GM23338 (cell line): ENCODE results near the gene CTBP2. TPM values are rescaled to one million over a fixed set of nuclear protein-coding genes. Genes with fewer than 3 reads are reported as not detected.

ENCODE experiments used
- ATAC-seq: fragments of 200-7000 bp; cut with Tn5 transposase; 3 replicates; pipeline ENCODE4 v1.9.1; 2020
- DNase-seq: peaks from one replicate; pipeline ENCODE4 v3.0.0-alpha.2; 2015; ENCODE audit warnings: low spot score
- H2AFZ ChIP-seq: fragments of 200-600 bp; sonication (generic); 2 replicates; pipeline ENCODE4 v1.8.0; 2016; ENCODE audit warnings: antibody characterized with exemption, mild to moderate bottlenecking, moderate library complexity
- H3F3A ChIP-seq: fragments of 200-600 bp; sonication (generic); replicated peaks from 2 replicates; pipeline ENCODE4 v1.8.0; 2017; ENCODE audit warnings: antibody characterized with exemption, mixed run types, low read depth
- H3K27ac ChIP-seq: fragments of 200-600 bp; sonication (generic); 2 replicates; pipeline ENCODE4 v1.6.1; 2016; ENCODE audit warnings: low read depth
- H3K27me3 ChIP-seq: fragments of 200-600 bp; sonication (generic); 2 replicates; pipeline ENCODE4 v1.8.0; 2016; ENCODE audit warnings: mild to moderate bottlenecking, mixed run types, moderate library complexity; ENCODE audit not compliant: insufficient read depth
- H3K36me3 ChIP-seq: fragments of 200-600 bp; sonication (generic); 2 replicates; pipeline ENCODE4 v1.8.0; 2016; ENCODE audit warnings: mild to moderate bottlenecking; ENCODE audit not compliant: insufficient read depth
- H3K4me1 ChIP-seq: fragments of 200-600 bp; sonication (generic); 2 replicates; pipeline ENCODE4 v1.8.0; 2016; ENCODE audit warnings: mild to moderate bottlenecking, moderate library complexity; ENCODE audit not compliant: insufficient read depth
- H3K4me2 ChIP-seq: fragments of 200-600 bp; sonication (generic); 2 replicates; pipeline ENCODE4 v1.7.1; 2017; ENCODE audit warnings: mixed run types
- H3K4me3 ChIP-seq: fragments of 200-600 bp; sonication (generic); 2 replicates; pipeline ENCODE4 v1.6.1; 2016; ENCODE audit warnings: mixed run types
- H3K79me2 ChIP-seq: fragments of 200-600 bp; sonication (generic); replicated peaks from 2 replicates; pipeline ENCODE4 v1.8.0; 2017; ENCODE audit warnings: mild to moderate bottlenecking; ENCODE audit not compliant: insufficient read depth
- H3K9me2 ChIP-seq: fragments of 200-600 bp; sonication (generic); 2 replicates; pipeline ENCODE4 v1.8.0; 2017; ENCODE audit not compliant: insufficient read depth
- H4K20me1 ChIP-seq: fragments of 200-600 bp; sonication (generic); replicated peaks from 2 replicates; pipeline ENCODE4 v1.8.0; 2017; ENCODE audit warnings: mild to moderate bottlenecking; ENCODE audit not compliant: insufficient read depth
- H3K27ac Mint-ChIP-seq: 2 replicates; pipeline ENCODE4 v1.8.0; 2020; ENCODE audit warnings: inconsistent platforms, mild to moderate bottlenecking, moderate library complexity, mixed read lengths
- H3K27me3 Mint-ChIP-seq: 3 replicates; pipeline ENCODE4 v1.8.0; 2022; ENCODE audit warnings: low read depth, mild to moderate bottlenecking, moderate library complexity, mixed read lengths, inconsistent platforms; ENCODE audit not compliant: insufficient read depth, poor library complexity
- H3K36me3 Mint-ChIP-seq: 3 replicates; pipeline ENCODE4 v1.8.0; 2021; ENCODE audit warnings: low read depth, mild to moderate bottlenecking, inconsistent platforms, moderate library complexity, mixed read lengths
- H3K4me1 Mint-ChIP-seq: 3 replicates; pipeline ENCODE4 v1.8.0; 2020; ENCODE audit warnings: mild to moderate bottlenecking, inconsistent platforms, mixed read lengths
- H3K4me3 Mint-ChIP-seq: 3 replicates; pipeline ENCODE4 v1.8.0; 2021; ENCODE audit warnings: moderate library complexity, mild to moderate bottlenecking, inconsistent platforms, mixed read lengths
- H3K9me3 Mint-ChIP-seq: 3 replicates; pipeline ENCODE4 v1.8.0; 2020; ENCODE audit warnings: moderate library complexity, mild to moderate bottlenecking, inconsistent platforms, mixed read lengths
- EZH2 ChIP-seq: fragments of 200-600 bp; sonication (generic); IDR thresholded peaks from one replicate; pipeline ENCODE4 v1.8.0; 2017; ENCODE audit warnings: antibody characterized with exemption, mild to moderate bottlenecking, low read depth; ENCODE audit not compliant: unreplicated experiment
- EZH2phosphoT487 ChIP-seq: fragments of 200-600 bp; sonication (generic); IDR thresholded peaks from one replicate; pipeline ENCODE4 v1.8.1; 2018; ENCODE audit warnings: antibody characterized with exemption; ENCODE audit not compliant: unreplicated experiment
- JUNB ChIP-seq: IDR thresholded peaks from one replicate; pipeline ENCODE4 v1.6.1; 2016; ENCODE audit warnings: antibody characterized with exemption; ENCODE audit not compliant: unreplicated experiment
- NANOG ChIP-seq: IDR thresholded peaks from 2 replicates; pipeline ENCODE4 v1.6.1; 2016; ENCODE audit warnings: antibody characterized with exemption, borderline replicate concordance
- POLR2AphosphoS5 ChIP-seq: IDR thresholded peaks from 2 replicates; pipeline ENCODE4 v1.6.1; 2016; ENCODE audit warnings: antibody characterized with exemption, low read depth
- STAT1 ChIP-seq: IDR thresholded peaks from one replicate; pipeline ENCODE4 v1.6.1; 2016; ENCODE audit warnings: antibody characterized with exemption; ENCODE audit not compliant: unreplicated experiment
- ZNF114 ChIP-seq: fragments of 250-450 bp; sonication (Bioruptor Pico); IDR thresholded peaks from 2 replicates; pipeline ENCODE4 v1.5.0; 2020; ENCODE audit warnings: mild to moderate bottlenecking, moderate library complexity
- ZNF331 ChIP-seq: fragments of 250-450 bp; sonication (Bioruptor Pico); IDR thresholded peaks from 2 replicates; pipeline ENCODE4 v1.5.0; 2020; ENCODE audit warnings: low read depth, mild to moderate bottlenecking, moderate library complexity
- polyA plus RNA-seq: library from polyadenylated mRNA; unstranded; fragments of >200 nt; fragmentation: Nextera tagmentation; extraction: Ambion mirVana; gene quantifications from 2 replicates; pipeline ENCODE4 v1.2.1, GENCODE V29; 2016
- total RNA-seq: library from RNA; depleted of rRNA; stranded (reverse); fragments of >200 nt; shearing (Covaris generic); gene quantifications from 2 replicates; pipeline ENCODE4 v1.2.3, GENCODE V29; 2014
- TF ChIP-seq, protein P1 (sequence below): IDR thresholded peaks from 2 replicates; pipeline ENCODE4 v1.6.1; 2016; ENCODE audit warnings: antibody characterized with exemption
- TF ChIP-seq, protein P2 (sequence below), 2 experiments: fragments of 200-600 bp in 1 of 2; sonication (generic) in 1 of 2; conservative IDR thresholded peaks; 2 replicates each; pipeline versions ENCODE4 v1.5.1 to v1.6.1; 2016 to 2017; ENCODE audit warnings: antibody characterized with exemption in 2 of 2, low read depth in 2 of 2, mild to moderate bottlenecking in 2 of 2, moderate library complexity in 1 of 2

The CTBP2 gene
- total and polyA plus RNA-seq, 2 experiments from 2014 or later = 133 to 265 TPM

GRCh38 chr10:125025341-125025740, 135.0 kb downstream of the CTBP2 start:
- DNase-seq (no peak), ATAC-seq (no peak)
- H3K27ac Mint-ChIP-seq = peak overlapping the region; percentile 90
- Histone ChIP-seq H3F3A (no peaks in the 10 kb centered on the region), H2AFZ (no peak overlapping the region), H4K20me1 (peaks cover 51% of the 10 kb centered on the region), H3K4me2 (no peak overlapping the region), H3K4me1 (peaks cover 39% of the 10 kb centered on the region), H3K27me3 (no peaks in the 10 kb centered on the region), H3K9me2 (no peaks in the 10 kb centered on the region), H3K36me3 (no peaks in the 10 kb centered on the region; the same call in none of the 2 replicates), H3K4me3 (no peak overlapping the region), H3K79me2 (peaks cover 100% of the 10 kb centered on the region), H3K27ac (no peak overlapping the region)
- peaks cover 15% of the 10 kb centered on the region for H3K27me3 Mint-ChIP-seq
- no peak for TF ChIP-seq EZH2phosphoT487
- TF ChIP-seq JUNB = no peak
- TF ChIP-seq, protein P1, sequence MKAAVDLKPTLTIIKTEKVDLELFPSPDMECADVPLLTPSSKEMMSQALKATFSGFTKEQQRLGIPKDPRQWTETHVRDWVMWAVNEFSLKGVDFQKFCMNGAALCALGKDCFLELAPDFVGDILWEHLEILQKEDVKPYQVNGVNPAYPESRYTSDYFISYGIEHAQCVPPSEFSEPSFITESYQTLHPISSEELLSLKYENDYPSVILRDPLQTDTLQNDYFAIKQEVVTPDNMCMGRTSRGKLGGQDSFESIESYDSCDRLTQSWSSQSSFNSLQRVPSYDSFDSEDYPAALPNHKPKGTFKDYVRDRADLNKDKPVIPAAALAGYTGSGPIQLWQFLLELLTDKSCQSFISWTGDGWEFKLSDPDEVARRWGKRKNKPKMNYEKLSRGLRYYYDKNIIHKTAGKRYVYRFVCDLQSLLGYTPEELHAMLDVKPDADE = no peak
- TF ChIP-seq, protein P2, sequence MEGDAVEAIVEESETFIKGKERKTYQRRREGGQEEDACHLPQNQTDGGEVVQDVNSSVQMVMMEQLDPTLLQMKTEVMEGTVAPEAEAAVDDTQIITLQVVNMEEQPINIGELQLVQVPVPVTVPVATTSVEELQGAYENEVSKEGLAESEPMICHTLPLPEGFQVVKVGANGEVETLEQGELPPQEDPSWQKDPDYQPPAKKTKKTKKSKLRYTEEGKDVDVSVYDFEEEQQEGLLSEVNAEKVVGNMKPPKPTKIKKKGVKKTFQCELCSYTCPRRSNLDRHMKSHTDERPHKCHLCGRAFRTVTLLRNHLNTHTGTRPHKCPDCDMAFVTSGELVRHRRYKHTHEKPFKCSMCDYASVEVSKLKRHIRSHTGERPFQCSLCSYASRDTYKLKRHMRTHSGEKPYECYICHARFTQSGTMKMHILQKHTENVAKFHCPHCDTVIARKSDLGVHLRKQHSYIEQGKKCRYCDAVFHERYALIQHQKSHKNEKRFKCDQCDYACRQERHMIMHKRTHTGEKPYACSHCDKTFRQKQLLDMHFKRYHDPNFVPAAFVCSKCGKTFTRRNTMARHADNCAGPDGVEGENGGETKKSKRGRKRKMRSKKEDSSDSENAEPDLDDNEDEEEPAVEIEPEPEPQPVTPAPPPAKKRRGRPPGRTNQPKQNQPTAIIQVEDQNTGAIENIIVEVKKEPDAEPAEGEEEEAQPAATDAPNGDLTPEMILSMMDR (conservative IDR thresholded peaks at IDR 0.05; ENCODE audit: low read depth in 2 of 2) = no peak
- no peak for TF ChIP-seq STAT1
- H3K36me3 Mint-ChIP-seq = peaks cover 74% of the 10 kb centered on the region
- peaks cover 12% of the 10 kb centered on the region for H3K9me3 Mint-ChIP-seq
- peaks cover 67% of the 10 kb centered on the region for H3K4me1 Mint-ChIP-seq
- no peak overlapping the region; the same call in 2 of the 3 replicates for H3K4me3 Mint-ChIP-seq

DNA sequence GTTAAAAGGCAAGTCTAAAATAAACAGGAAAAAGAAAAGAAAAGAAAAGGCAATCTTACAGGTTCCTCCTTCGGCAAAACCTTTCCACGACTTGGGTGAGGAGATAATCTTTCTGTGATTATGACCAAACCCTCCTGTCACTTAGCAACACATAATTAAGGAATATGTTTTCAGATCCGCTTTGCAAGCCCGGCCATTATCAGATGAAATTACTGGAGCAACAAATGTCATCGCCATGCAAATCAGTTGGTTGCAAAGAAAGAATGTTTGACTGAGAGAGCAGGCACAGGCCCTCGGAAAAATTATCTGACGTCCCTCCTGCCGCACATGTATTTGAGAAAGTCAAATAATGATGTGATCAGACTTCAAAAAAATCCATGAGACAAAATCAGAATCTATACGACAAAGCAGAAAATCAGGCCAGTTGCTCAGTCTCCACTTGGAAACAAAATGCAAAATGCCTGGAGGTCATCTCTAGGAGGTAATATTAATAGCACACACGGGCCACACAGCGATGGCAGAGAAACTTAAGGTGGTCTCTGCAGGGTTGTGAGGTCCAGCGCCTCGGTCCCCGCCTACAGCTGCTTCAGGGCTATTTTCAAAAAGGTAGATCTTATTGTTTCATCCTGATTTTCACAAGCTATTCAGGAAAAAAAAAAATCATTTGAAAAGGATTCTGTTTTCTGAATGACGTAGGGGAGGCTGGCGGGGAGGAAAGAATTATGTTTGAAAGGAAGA, 135.7 kb downstream of the CTBP2 start:
- ATAC-seq (no peak), DNase-seq (no peak)
- Histone ChIP-seq H3K27ac (no peak overlapping the region), H3K79me2 (peaks cover 100% of the 10 kb centered on the region), H3K4me3 (no peak overlapping the region), H4K20me1 (peaks cover 51% of the 10 kb centered on the region), H3K4me1 (peaks cover 32% of the 10 kb centered on the region), H3K27me3 (no peaks in the 10 kb centered on the region), H2AFZ (no peak overlapping the region), H3K9me2 (no peaks in the 10 kb centered on the region), H3K36me3 (no peaks in the 10 kb centered on the region; the same call in none of the 2 replicates), H3K4me2 (no peak overlapping the region), H3F3A (no peaks in the 10 kb centered on the region)
- peaks cover 15% of the 10 kb centered on the region for H3K27me3 Mint-ChIP-seq
- peak overlapping the region; percentile 2; the same call in 1 of the 2 replicates for H3K27ac Mint-ChIP-seq
- H3K4me3 Mint-ChIP-seq = no peak overlapping the region
- peaks cover 65% of the 10 kb centered on the region for H3K4me1 Mint-ChIP-seq
- peaks cover 16% of the 10 kb centered on the region for H3K9me3 Mint-ChIP-seq
- TF ChIP-seq, protein P1 = no peak
- TF ChIP-seq ZNF331 (CRISPR knock-in tag) = no peak
- no peak for TF ChIP-seq POLR2AphosphoS5
- TF ChIP-seq, protein P2 (conservative IDR thresholded peaks at IDR 0.05; ENCODE audit: low read depth in 2 of 2) = no peak
- TF ChIP-seq EZH2phosphoT487 = no peak
- TF ChIP-seq EZH2 = no peak
- no peak for TF ChIP-seq JUNB
- TF ChIP-seq NANOG = no peak
- no peak for TF ChIP-seq ZNF114
- no peak for TF ChIP-seq STAT1
- peaks cover 75% of the 10 kb centered on the region for H3K36me3 Mint-ChIP-seq
